Measurements from ENCODE around the gene LIMD2. TPM values are rescaled to one million over a fixed set of nuclear protein-coding genes. Genes with fewer than 3 reads are reported as not detected.

The LIMD2 gene
- total and polyA plus RNA-seq, 2 of the 8 experiments (the other 6 are each of a cell fraction or from before 2014, with no cell fraction given): 72.0 to 77.2 TPM

GRCh38 chr17:63672856-63673255 is 27.1 kb downstream of the LIMD2 start:
- Histone ChIP-seq H2BK12ac (ENCODE audit: low read depth, low read length) (no peak overlapping the region), H3K4me2 (ENCODE audit: insufficient read depth in 1 of 2, low read depth in 2 of 2, low read length in 2 of 2) (no peak overlapping the region), H3K9ac (replicated peaks in 1 of 4; ENCODE audit: extremely low read depth in 1 of 4, low read depth in 3 of 4, low read length in 3 of 4) (no peak overlapping the region), H3K9me3 (ENCODE audit: insufficient read depth in 2 of 2, low read depth in 1 of 2, low read length in 1 of 2) (no peaks in the 10 kb centered on the region), H2BK15ac (ENCODE audit: low read length) (no peak overlapping the region), H3K23ac (ENCODE audit: insufficient read length) (no peak overlapping the region), H3K27me3 (replicated peaks in 1 of 4; ENCODE audit: control insufficient read depth in 3 of 4, extremely low read depth in 1 of 4, insufficient read depth in 3 of 4, low read length in 3 of 4) (no peaks in the 10 kb centered on the region), H3K79me2 (ENCODE audit: control insufficient read depth in 1 of 2, insufficient read depth in 2 of 2, low read length in 2 of 2) (no peaks in the 10 kb centered on the region), H3K18ac (ENCODE audit: extremely low read depth, low read length) (no peak overlapping the region), H2AFZ (ENCODE audit: low read length) (no peak overlapping the region), H4K91ac (replicated peaks; ENCODE audit: insufficient read length, low read length) (no peak overlapping the region), H4K8ac (ENCODE audit: extremely low read depth, insufficient read depth, low read length) (no peak overlapping the region), H4K20me1 (replicated peaks in 1 of 2; ENCODE audit: control insufficient read depth in 1 of 2, insufficient read depth in 2 of 2, low read length in 2 of 2) (no peaks in the 10 kb centered on the region), H3K4me1 (replicated peaks in 1 of 4; ENCODE audit: control insufficient read depth in 3 of 4, insufficient read depth in 4 of 4, low read length in 3 of 4) (peaks cover 3 to 13% (median 6%) of the 10 kb centered on the region in 4 experiments; a peak in 6 of 7 replicates), H3K79me1 (ENCODE audit: low read depth, low read length) (no peaks in the 10 kb centered on the region), H4K5ac (ENCODE audit: insufficient read length, low read depth, low read length) (no peak overlapping the region), H3K4ac (replicated peaks; ENCODE audit: insufficient read length, low read depth, low read length) (no peak overlapping the region), H3K56ac (replicated peaks; ENCODE audit: insufficient read length, low read depth, low read length) (no peak overlapping the region), H3K27ac (ENCODE audit: low read depth, low read length) (no peak overlapping the region), H3K23me2 (ENCODE audit: low read depth, low read length) (no peaks in the 10 kb centered on the region), H2BK5ac (ENCODE audit: low read depth, low read length) (no peak overlapping the region), H2BK20ac (ENCODE audit: low read length) (no peak overlapping the region), H3K36me3 (ENCODE audit: control insufficient read depth in 2 of 4, insufficient read depth in 4 of 4, low read length in 3 of 4) (no peaks in the 10 kb centered on the region), H2BK120ac (replicated peaks; ENCODE audit: low read depth, low read length) (no peak overlapping the region), H2AK5ac (ENCODE audit: low read depth, low read length) (no peak overlapping the region), H3K14ac (ENCODE audit: insufficient read length) (no peak overlapping the region), H3K4me3 (ENCODE audit: extremely low read depth in 1 of 4, insufficient read depth in 2 of 4, low read depth in 3 of 4, low read length in 4 of 4) (no peak overlapping the region)
- ChIA-PET CTCF (ENCODE audit: partially characterized antibody) (interaction anchor here (1.1 kb wide), 1 partner anchor 66 kb away, joined by 3 read pairs; no protein-coding TSS in a partner anchor), POLR2A (ENCODE audit: partially characterized antibody) (no interaction called here)
- FAIRE-seq: no peak
- TF ChIP-seq GTF2F1 (IDR thresholded peaks at IDR 0.05; ENCODE audit: borderline replicate concordance, low read depth, low read length) (no peak), TAF7 (optimal IDR thresholded peaks at IDR 0.05; ENCODE audit: borderline replicate concordance, low read depth, low read length) (no peak), POLR2A (IDR thresholded peaks at IDR 0.05; ENCODE audit: control extremely low read depth in 1 of 2, low read depth in 2 of 2, low read length in 2 of 2) (no peak), HDAC6 (IDR thresholded peaks at IDR 0.05; ENCODE audit: low read depth, low read length) (no peak), MAX (IDR thresholded peaks at IDR 0.05) (no peak)
- 93% methylated on average over 2 of the region's 2 CpGs; no CpG with 5 or more reads in 1 of the 2 experiments for WGBS, 2 experiments (ENCODE audit: extremely low coverage in 1 of 2, insufficient coverage in 1 of 2, insufficient read length in 1 of 2, insufficient replicate concordance in 2 of 2, low coverage in 1 of 2, low lambda C conversion rate in 2 of 2, missing lambda C conversion rate in 1 of 2)
- DNase-seq (ENCODE audit: low read depth in 1 of 2, low spot score in 2 of 2): no peak
